HEK293T (cell line): ENCODE results near the gene TRMT2A.

Experiments
- ARNT ChIP-seq: fragments of 450-650 bp; IDR thresholded peaks from 2 replicates; pipeline ENCODE4 v1.6.1; 2017; ENCODE audit warnings: mild to moderate bottlenecking
- BHLHE40 ChIP-seq: fragments of 450-650 bp; IDR thresholded peaks from 2 replicates; pipeline ENCODE4 v1.6.1; 2016; ENCODE audit warnings: mild to moderate bottlenecking, moderate library complexity, borderline replicate concordance
- ELF4 ChIP-seq: fragments of 450-650 bp; IDR thresholded peaks from 2 replicates; pipeline ENCODE4 v1.6.1; 2017; ENCODE audit warnings: antibody characterized with exemption
- FOXM1 ChIP-seq: fragments of 450-650 bp; IDR thresholded peaks from 2 replicates; pipeline ENCODE4 v1.6.1; 2017; ENCODE audit warnings: mild to moderate bottlenecking, borderline replicate concordance
- HDGF ChIP-seq: fragments of 450-650 bp; IDR thresholded peaks from 2 replicates; pipeline ENCODE4 v1.6.1; 2017; ENCODE audit warnings: antibody characterized with exemption, borderline replicate concordance
- LEF1 ChIP-seq: fragments of 450-650 bp; IDR thresholded peaks from 2 replicates; pipeline ENCODE4 v1.6.1; 2017; ENCODE audit warnings: mild to moderate bottlenecking, borderline replicate concordance
- NFRKB ChIP-seq: fragments of 450-650 bp; IDR thresholded peaks from 2 replicates; pipeline ENCODE4 v1.6.1; 2016; ENCODE audit warnings: mild to moderate bottlenecking, moderate library complexity
- SP1 ChIP-seq: fragments of 450-650 bp; IDR thresholded peaks from 2 replicates; pipeline ENCODE4 v1.6.1; 2017
- SUZ12 ChIP-seq: fragments of 450-650 bp; IDR thresholded peaks from 2 replicates; pipeline ENCODE4 v1.6.1; 2016; ENCODE audit warnings: mild to moderate bottlenecking
- TARDBP ChIP-seq: fragments of 450-650 bp; IDR thresholded peaks from 2 replicates; pipeline ENCODE4 v1.6.1; 2016
- ZNF384 ChIP-seq: fragments of 450-650 bp; IDR thresholded peaks from 2 replicates; pipeline ENCODE4 v1.6.1; 2016
- TF ChIP-seq, protein P1 (sequence below): fragments of 450-650 bp; IDR thresholded peaks from 2 replicates; pipeline ENCODE4 v1.6.1; 2016

DNA sequence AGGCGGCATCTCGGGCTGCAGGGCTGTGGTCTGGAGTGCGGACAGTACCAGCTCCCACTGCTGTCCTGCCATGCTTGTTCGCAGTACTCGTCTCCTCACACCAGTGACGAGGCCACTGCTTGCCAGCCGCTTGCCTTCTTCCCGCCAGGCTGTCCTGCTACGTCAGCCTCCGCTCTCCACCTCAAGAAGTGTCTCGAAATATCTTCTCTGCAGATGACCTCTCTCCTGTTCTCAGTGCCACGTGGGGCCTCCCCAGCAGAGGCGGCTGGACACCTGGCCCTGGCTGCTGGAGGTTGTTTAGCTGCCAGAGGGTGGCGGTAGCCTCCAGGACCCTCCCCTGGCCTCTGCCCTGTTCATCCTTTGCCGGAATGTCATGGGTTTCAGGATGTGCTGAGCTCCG lies 36.9 kb upstream of the TRMT2A start:
- TF ChIP-seq ARNT (no peak), SP1 (no peak), LEF1 (no peak), BHLHE40 (no peak), FOXM1 (no peak), TARDBP (no peak), HDGF (no peak), ZNF384 (no peak), ELF4 (no peak), NFRKB (no peak), SUZ12 (no peak)
- TF ChIP-seq, protein P1, sequence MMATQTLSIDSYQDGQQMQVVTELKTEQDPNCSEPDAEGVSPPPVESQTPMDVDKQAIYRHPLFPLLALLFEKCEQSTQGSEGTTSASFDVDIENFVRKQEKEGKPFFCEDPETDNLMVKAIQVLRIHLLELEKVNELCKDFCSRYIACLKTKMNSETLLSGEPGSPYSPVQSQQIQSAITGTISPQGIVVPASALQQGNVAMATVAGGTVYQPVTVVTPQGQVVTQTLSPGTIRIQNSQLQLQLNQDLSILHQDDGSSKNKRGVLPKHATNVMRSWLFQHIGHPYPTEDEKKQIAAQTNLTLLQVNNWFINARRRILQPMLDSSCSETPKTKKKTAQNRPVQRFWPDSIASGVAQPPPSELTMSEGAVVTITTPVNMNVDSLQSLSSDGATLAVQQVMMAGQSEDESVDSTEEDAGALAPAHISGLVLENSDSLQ = no peak
